Kidney epithelial cell (primary cell): ENCODE data around the gene AOPEP. TPM values are rescaled to one million over a fixed set of nuclear protein-coding genes. Genes with fewer than 3 reads are reported as not detected.

Experiments used
- DNase-seq: peaks from one replicate; pipeline ENCODE4 v3.0.0-alpha.2; 2010; ENCODE audit warnings: low read depth
- H3K27me3 ChIP-seq: 2 replicates; pipeline ENCODE4 v1.6.0; 2011; ENCODE audit warnings: low read length; ENCODE audit not compliant: control insufficient read depth, insufficient read depth
- H3K36me3 ChIP-seq: 2 replicates; pipeline ENCODE4 v1.5.1; 2011; ENCODE audit warnings: low read length; ENCODE audit not compliant: control insufficient read depth, insufficient read depth
- H3K4me3 ChIP-seq: 2 replicates; pipeline ENCODE4 v1.5.1; 2011; ENCODE audit warnings: low read depth, mild to moderate bottlenecking, control low read depth, low read length
- CTCF ChIP-seq: IDR thresholded peaks from 2 replicates; pipeline ENCODE4 v1.5.1; 2011; ENCODE audit warnings: mild to moderate bottlenecking, moderate library complexity, low read length, control low read depth, inconsistent platforms; ENCODE audit not compliant: insufficient read depth, poor library complexity, severe bottlenecking
- total RNA-seq: library from RNA; depleted of rRNA; stranded (reverse); fragments of >200 nt; gene quantifications from 2 replicates; pipeline ENCODE4 v1.2.3, GENCODE V29; 2015

The AOPEP gene
- total RNA-seq, 1 donor from 2014 or later, result 17.4 TPM

- Histone ChIP-seq H3K27me3 (no peaks in the 10 kb centered on the region), H3K4me3 (no peak overlapping the region), H3K36me3 (no peaks in the 10 kb centered on the region)
- TF ChIP-seq CTCF, result no peak
- DNase-seq, result no peak
These were observed 205.2 kb downstream of the AOPEP start for GRCh38 chr9:94931740-94932139.

- Histone ChIP-seq H3K4me3 (no peak overlapping the region), H3K27me3 (no peaks in the 10 kb centered on the region), H3K36me3 (no peaks in the 10 kb centered on the region)
- no peak for DNase-seq
- TF ChIP-seq CTCF, result no peak
These were observed 206.4 kb downstream of the AOPEP start for GRCh38 chr9:94932652-94933510.

GRCh38 chr9:94933511-94933828, 207.0 kb downstream of the AOPEP start:
- no peak for DNase-seq
- H3K27me3 ChIP-seq, result no peaks in the 10 kb centered on the region
- no peak for TF ChIP-seq CTCF
- no peaks in the 10 kb centered on the region for H3K36me3 ChIP-seq
- no peak overlapping the region for H3K4me3 ChIP-seq

GRCh38 chr9:94934816-94935328, 208.4 kb downstream of the AOPEP start:
- TF ChIP-seq CTCF, result no peak
- Histone ChIP-seq H3K4me3 (no peak overlapping the region), H3K27me3 (no peaks in the 10 kb centered on the region), H3K36me3 (no peaks in the 10 kb centered on the region)
- no peak for DNase-seq

- TF ChIP-seq CTCF, result no peak
- no peak for DNase-seq
These were observed 208.9 kb downstream of the AOPEP start for GRCh38 chr9:94935396-94935795.

GRCh38 chr9:94936419-94936818, 209.9 kb downstream of the AOPEP start:
- H3K4me3 ChIP-seq, result no peak overlapping the region
- TF ChIP-seq CTCF, result no peak
- no peaks in the 10 kb centered on the region for H3K36me3 ChIP-seq
- no peak for DNase-seq
- H3K27me3 ChIP-seq, result no peaks in the 10 kb centered on the region

More at GRCh38 chr9:94935396-94935795, 208.9 kb downstream of the AOPEP start:
- H3K36me3 ChIP-seq, result no peaks in the 10 kb centered on the region
- H3K27me3 ChIP-seq, result no peaks in the 10 kb centered on the region
- no peak overlapping the region for H3K4me3 ChIP-seq
